Right atrium auricular region (tissue), 2 donors: ENCODE measurements around the gene FGF6. TPM values are rescaled to one million over a fixed set of nuclear protein-coding genes. Genes with fewer than 3 reads are reported as not detected.

Source experiments
- DNase-seq: peaks from one replicate; pipeline ENCODE4 v3.0.0-alpha.2; 2019; ENCODE audit warnings: low spot score
- H3K27ac ChIP-seq, 2 donors: fragments of 200-600 bp; sonication (generic); 1 replicate in 1 of 2; 2 replicates in 1 of 2; pipeline ENCODE4 v1.5.1; 2016 to 2019
- H3K27me3 ChIP-seq, 2 donors: fragments of 200-600 bp; sonication (generic); one replicate each; pipeline versions ENCODE4 v1.5.1 to v1.6.0; 2017 to 2019
- H3K36me3 ChIP-seq: fragments of 200-600 bp; sonication (generic); one replicate; pipeline ENCODE4 v1.5.1; 2016
- H3K4me1 ChIP-seq, 2 donors: fragments of 200-600 bp; sonication (generic); one replicate each; pipeline versions ENCODE4 v1.5.1 to v1.6.0; 2017 to 2019
- H3K4me3 ChIP-seq, 2 donors: fragments of 200-600 bp; sonication (generic); 1 replicate in 1 of 2; 2 replicates in 1 of 2; pipeline ENCODE4 v1.5.1; 2017 to 2019; ENCODE audit warnings: mild to moderate bottlenecking in 1 of 2, moderate library complexity in 1 of 2
- H3K9me3 ChIP-seq, 2 donors: fragments of 200-600 bp; sonication (generic); one replicate each; pipeline ENCODE4 v1.5.1; 2019
- CTCF ChIP-seq, 2 donors: fragments of 200-600 bp; sonication (generic); IDR thresholded peaks; one replicate each; pipeline ENCODE4 v1.5.1; 2019; ENCODE audit warnings: antibody characterized with exemption in 2 of 2
- total RNA-seq, 2 donors: library from RNA; depleted of rRNA; stranded (reverse); fragments of >200 nt; gene quantifications; one replicate each; pipeline ENCODE4 v1.1.0, GENCODE V29; 2016

The FGF6 gene
- total RNA-seq, 2 donors from 2014 or later, result not detected

- Histone ChIP-seq H3K36me3 (no peaks in the 10 kb centered on the region), H3K9me3 (peaks cover 0 to 7% of the 10 kb centered on the region in 2 donors), H3K27ac (no peak overlapping the region), H3K4me3 (no peak overlapping the region), H3K27me3 (no peaks in the 10 kb centered on the region), H3K4me1 (peaks cover 0 to 4% of the 10 kb centered on the region in 2 donors)
- no peak for DNase-seq
- TF ChIP-seq CTCF (IDR thresholded peaks at IDR 0.05), result no peak
These were observed 5.0 kb upstream of the FGF6 start for GRCh38 chr12:4450551-4451112.

- Histone ChIP-seq H3K27ac (no peak overlapping the region), H3K27me3 (no peaks in the 10 kb centered on the region)
- TF ChIP-seq CTCF (IDR thresholded peaks at IDR 0.05), result no peak
These were observed 4.2 kb upstream of the FGF6 start for GRCh38 chr12:4449851-4450221.

GRCh38 chr12:4448943-4449850 lies 3.6 kb upstream of the FGF6 start:
- no peaks in the 10 kb centered on the region for H3K27me3 ChIP-seq
- no peak overlapping the region for H3K27ac ChIP-seq
- TF ChIP-seq CTCF (IDR thresholded peaks at IDR 0.05), result no peak
- no peak overlapping the region for H3K4me3 ChIP-seq
- H3K36me3 ChIP-seq, result no peaks in the 10 kb centered on the region
- H3K9me3 ChIP-seq, result peaks cover 0 to 7% of the 10 kb centered on the region in 2 donors
- DNase-seq, result no peak
- H3K4me1 ChIP-seq, result peaks cover 0 to 4% of the 10 kb centered on the region in 2 donors

More at GRCh38 chr12:4449851-4450221, 4.2 kb upstream of the FGF6 start:
- H3K4me1 ChIP-seq, result peaks cover 0 to 4% of the 10 kb centered on the region in 2 donors
- H3K36me3 ChIP-seq, result no peaks in the 10 kb centered on the region
- H3K4me3 ChIP-seq, result no peak overlapping the region
- no peak for DNase-seq
- peaks cover 0 to 7% of the 10 kb centered on the region in 2 donors for H3K9me3 ChIP-seq

GRCh38 chr12:4448371-4448940 lies 2.8 kb upstream of the FGF6 start:
- H3K4me1 ChIP-seq, result peaks cover 0 to 4% of the 10 kb centered on the region in 2 donors
- H3K27ac ChIP-seq, result no peak overlapping the region

GRCh38 chr12:4447151-4447550 lies 1.5 kb upstream of the FGF6 start:
- H3K4me1 ChIP-seq, result peaks cover 0 to 4% of the 10 kb centered on the region in 2 donors
- no peak overlapping the region for H3K27ac ChIP-seq

More at GRCh38 chr12:4448371-4448940, 2.8 kb upstream of the FGF6 start:
- no peaks in the 10 kb centered on the region for H3K36me3 ChIP-seq
- TF ChIP-seq CTCF (IDR thresholded peaks at IDR 0.05), result no peak
- no peaks in the 10 kb centered on the region for H3K27me3 ChIP-seq
- H3K9me3 ChIP-seq, result peaks cover 0 to 3% of the 10 kb centered on the region in 2 donors
- no peak overlapping the region for H3K4me3 ChIP-seq
- no peak for DNase-seq

More at GRCh38 chr12:4447151-4447550, 1.5 kb upstream of the FGF6 start:
- Histone ChIP-seq H3K27me3 (no peaks in the 10 kb centered on the region), H3K4me3 (no peak overlapping the region), H3K36me3 (no peaks in the 10 kb centered on the region), H3K9me3 (no peaks in the 10 kb centered on the region)
- TF ChIP-seq CTCF (IDR thresholded peaks at IDR 0.05), result no peak
- no peak for DNase-seq
